ENCODE results near the gene RMC1. TPM values are rescaled to one million over a fixed set of nuclear protein-coding genes. Genes with fewer than 3 reads are reported as not detected.
"Not testable (repeated sequence)": the region's sequence is repeated elsewhere in the genome, so short reads cannot be mapped to it uniquely, and the experiment has no call there.

RMC1 gene
- total RNA-seq, 1 experiment from 2014 or later: 15.1 TPM

GRCh38 chr18:23550898-23551297 is 47.6 kb downstream of the RMC1 start:
- no peaks in the 10 kb centered on the region for H3K27me3 ChIP-seq (ENCODE audit: control insufficient read depth, insufficient read depth, low read length)
- no peak overlapping the region for H3K4me3 ChIP-seq (ENCODE audit: insufficient read depth, low read depth, low read length)
- H3K36me3 ChIP-seq (replicated peaks; ENCODE audit: control insufficient read depth, insufficient read depth, low read length): peaks cover 34% of the 10 kb centered on the region
- no peak for DNase-seq

GRCh38 chr18:23551978-23552377 is 48.7 kb downstream of the RMC1 start:
- no peaks in the 10 kb centered on the region for H3K27me3 ChIP-seq (ENCODE audit: control insufficient read depth, insufficient read depth, low read length)
- H3K36me3 ChIP-seq (replicated peaks; ENCODE audit: control insufficient read depth, insufficient read depth, low read length): peaks cover 39% of the 10 kb centered on the region
- no peak overlapping the region for H3K4me3 ChIP-seq (ENCODE audit: insufficient read depth, low read depth, low read length)
- DNase-seq: no peak

GRCh38 chr18:23552505-23552904 is 49.2 kb downstream of the RMC1 start:
- H3K36me3 ChIP-seq (replicated peaks; ENCODE audit: control insufficient read depth, insufficient read depth, low read length): peaks cover 38% of the 10 kb centered on the region

GRCh38 chr18:23553887-23554286 is 50.6 kb downstream of the RMC1 start:
- no peaks in the 10 kb centered on the region for H3K27me3 ChIP-seq (ENCODE audit: control insufficient read depth, insufficient read depth, low read length)
- H3K4me3 ChIP-seq (ENCODE audit: insufficient read depth, low read depth, low read length): no peak overlapping the region
- H3K36me3 ChIP-seq (replicated peaks; ENCODE audit: control insufficient read depth, insufficient read depth, low read length): peaks cover 38% of the 10 kb centered on the region
- DNase-seq: no peak

More at GRCh38 chr18:23552505-23552904, 49.2 kb downstream of the RMC1 start:
- H3K4me3 ChIP-seq (ENCODE audit: insufficient read depth, low read depth, low read length): no peak overlapping the region
- H3K27me3 ChIP-seq (ENCODE audit: control insufficient read depth, insufficient read depth, low read length): no peaks in the 10 kb centered on the region
- DNase-seq: no peak

GRCh38 chr18:23556145-23556780 is 53.0 kb downstream of the RMC1 start:
- peaks cover 33% of the 10 kb centered on the region for H3K36me3 ChIP-seq (replicated peaks; ENCODE audit: control insufficient read depth, insufficient read depth, low read length)

GRCh38 chr18:23557511-23557910 is 54.2 kb downstream of the RMC1 start:
- DNase-seq; H3K4me3 ChIP-seq (ENCODE audit: insufficient read depth, low read depth, low read length); H3K27me3 ChIP-seq (ENCODE audit: control insufficient read depth, insufficient read depth, low read length): not testable (repeated sequence)
- H3K36me3 ChIP-seq (replicated peaks; ENCODE audit: control insufficient read depth, insufficient read depth, low read length): peaks cover 31% of the 10 kb centered on the region

More at GRCh38 chr18:23556145-23556780, 53.0 kb downstream of the RMC1 start:
- no peaks in the 10 kb centered on the region for H3K27me3 ChIP-seq (ENCODE audit: control insufficient read depth, insufficient read depth, low read length)
- no peak overlapping the region for H3K4me3 ChIP-seq (ENCODE audit: insufficient read depth, low read depth, low read length)
- DNase-seq: no peak

- H3K36me3 ChIP-seq (replicated peaks; ENCODE audit: control insufficient read depth, insufficient read depth, low read length): peaks cover 18% of the 10 kb centered on the region
- no peak overlapping the region for H3K4me3 ChIP-seq (ENCODE audit: insufficient read depth, low read depth, low read length)
- H3K27me3 ChIP-seq (ENCODE audit: control insufficient read depth, insufficient read depth, low read length): no peaks in the 10 kb centered on the region
- no peak for DNase-seq
These were observed 56.9 kb downstream of the RMC1 start for GRCh38 chr18:23560186-23560585.

GRCh38 chr18:23563377-23564043 is 60.2 kb downstream of the RMC1 start:
- H3K36me3 ChIP-seq (replicated peaks; ENCODE audit: control insufficient read depth, insufficient read depth, low read length): peaks cover 9% of the 10 kb centered on the region
- no peaks in the 10 kb centered on the region for H3K27me3 ChIP-seq (ENCODE audit: control insufficient read depth, insufficient read depth, low read length)
- no peak overlapping the region for H3K4me3 ChIP-seq (ENCODE audit: insufficient read depth, low read depth, low read length)
- DNase-seq: no peak

GRCh38 chr18:23565916-23566547 is 62.7 kb downstream of the RMC1 start:
- DNase-seq: no peak

GRCh38 chr18:23567671-23568070 is 64.4 kb downstream of the RMC1 start:
- Histone ChIP-seq H3K4me3 (ENCODE audit: insufficient read depth, low read depth, low read length) (no peak overlapping the region), H3K36me3 (replicated peaks; ENCODE audit: control insufficient read depth, insufficient read depth, low read length) (peaks cover 13% of the 10 kb centered on the region), H3K27me3 (ENCODE audit: control insufficient read depth, insufficient read depth, low read length) (no peaks in the 10 kb centered on the region)
- DNase-seq: no peak

More at GRCh38 chr18:23565916-23566547, 62.7 kb downstream of the RMC1 start:
- peaks cover 11% of the 10 kb centered on the region for H3K36me3 ChIP-seq (replicated peaks; ENCODE audit: control insufficient read depth, insufficient read depth, low read length)
- no peak overlapping the region for H3K4me3 ChIP-seq (ENCODE audit: insufficient read depth, low read depth, low read length)
- no peaks in the 10 kb centered on the region for H3K27me3 ChIP-seq (ENCODE audit: control insufficient read depth, insufficient read depth, low read length)

- H3K27me3 ChIP-seq (ENCODE audit: control insufficient read depth, insufficient read depth, low read length): no peaks in the 10 kb centered on the region
- no peak for DNase-seq
- no peak overlapping the region for H3K4me3 ChIP-seq (ENCODE audit: insufficient read depth, low read depth, low read length)
- H3K36me3 ChIP-seq (replicated peaks; ENCODE audit: control insufficient read depth, insufficient read depth, low read length): peaks cover 11% of the 10 kb centered on the region
These were observed 65.2 kb downstream of the RMC1 start for GRCh38 chr18:23568281-23569138.

- Histone ChIP-seq H3K27me3 (ENCODE audit: control insufficient read depth, insufficient read depth, low read length) (no peaks in the 10 kb centered on the region), H3K4me3 (ENCODE audit: insufficient read depth, low read depth, low read length) (no peak overlapping the region), H3K36me3 (replicated peaks; ENCODE audit: control insufficient read depth, insufficient read depth, low read length) (peaks cover 11% of the 10 kb centered on the region)
- no peak for DNase-seq
These were observed 66.2 kb downstream of the RMC1 start for GRCh38 chr18:23569299-23570063.

- H3K4me3 ChIP-seq (ENCODE audit: insufficient read depth, low read depth, low read length): no peak overlapping the region
- peaks cover 11% of the 10 kb centered on the region for H3K36me3 ChIP-seq (replicated peaks; ENCODE audit: control insufficient read depth, insufficient read depth, low read length)
- no peak for DNase-seq
- no peaks in the 10 kb centered on the region for H3K27me3 ChIP-seq (ENCODE audit: control insufficient read depth, insufficient read depth, low read length)
These were observed 67.7 kb downstream of the RMC1 start for GRCh38 chr18:23570912-23571504.

Data from H7 (cell line).